Measurements from ENCODE around the gene PPARG. TPM values are rescaled to one million over a fixed set of nuclear protein-coding genes. Genes with fewer than 3 reads are reported as not detected.

Gene PPARG
- total RNA-seq, 1 experiment from 2014 or later = 61.5 TPM

- Histone ChIP-seq H3K9me3 (ENCODE audit: insufficient read depth, low read depth) (no peaks in the 10 kb centered on the region), H3K4me3 (no peak overlapping the region), H3K27ac (peak overlapping the region; percentile 40), H3K79me2 (ENCODE audit: low read depth) (peaks cover 17% of the 10 kb centered on the region), H3K9me2 (ENCODE audit: insufficient read depth) (no peaks in the 10 kb centered on the region), H3K4me1 (replicated peaks; ENCODE audit: insufficient read depth) (peaks cover 26% of the 10 kb centered on the region), H3K36me3 (ENCODE audit: low read depth) (peaks cover 71% of the 10 kb centered on the region), H3K4me2 (peak overlapping the region; percentile 12; the same call in 1 of the 2 replicates), H3K27me3 (ENCODE audit: insufficient read depth, low read depth) (no peaks in the 10 kb centered on the region), H2AFZ (no peak overlapping the region), H4K20me1 (ENCODE audit: insufficient read depth) (no peaks in the 10 kb centered on the region), H3F3A (ENCODE audit: insufficient read depth, low read depth) (peaks cover 31% of the 10 kb centered on the region)
- POLR2A ChIA-PET (ENCODE audit: unreplicated experiment) = no interaction called here
- intact Hi-C loops (cut with micrococcal nuclease; ENCODE audit: unreplicated experiment) = no loop called here
- no TSS peak for BruUV-seq (replicated peaks)
- TF ChIP-seq CTCF (conservative IDR thresholded peaks at IDR 0.05) (no peak), EZH2 (IDR thresholded peaks at IDR 0.05; ENCODE audit: low read depth) (no peak)
- no peak for DNase-seq
- CTCF ChIA-PET = no interaction called here
These were observed 134.3 kb downstream of the PPARG start for GRCh38 chr3:12423131-12423530.

GRCh38 chr3:12423918-12424630, 135.2 kb downstream of the PPARG start:
- Histone ChIP-seq H2AFZ (no peak overlapping the region), H3K4me2 (0 out of 2 replicates have a peak overlapping the region, but pooled peaks have one; percentile 12)
- CTCF ChIA-PET = no interaction called here

GRCh38 chr3:12424635-12425319, 135.9 kb downstream of the PPARG start:
- no peak for TF ChIP-seq EZH2 (IDR thresholded peaks at IDR 0.05; ENCODE audit: low read depth)
- no peak for TF ChIP-seq CTCF (conservative IDR thresholded peaks at IDR 0.05)
- H2AFZ ChIP-seq = no peak overlapping the region
- H3K27ac ChIP-seq = peak overlapping the region; percentile 40; the same call in 1 of the 2 replicates
- H3K9me3 ChIP-seq (ENCODE audit: insufficient read depth, low read depth) = no peaks in the 10 kb centered on the region
- POLR2A ChIA-PET (ENCODE audit: unreplicated experiment) = no interaction called here
- CTCF ChIA-PET = no interaction called here
- peaks cover 12% of the 10 kb centered on the region for H3K79me2 ChIP-seq (ENCODE audit: low read depth)
- H3K9me2 ChIP-seq (ENCODE audit: insufficient read depth) = no peaks in the 10 kb centered on the region
- H3K4me3 ChIP-seq = no peak overlapping the region
- no TSS peak for BruUV-seq (replicated peaks)
- no peaks in the 10 kb centered on the region for H4K20me1 ChIP-seq (ENCODE audit: insufficient read depth)
- peaks cover 34% of the 10 kb centered on the region for H3F3A ChIP-seq (ENCODE audit: insufficient read depth, low read depth)
- H3K4me2 ChIP-seq = no peak overlapping the region
- intact Hi-C loops (cut with micrococcal nuclease; ENCODE audit: unreplicated experiment) = no loop called here
- H3K36me3 ChIP-seq (ENCODE audit: low read depth) = peaks cover 64% of the 10 kb centered on the region
- no peaks in the 10 kb centered on the region for H3K27me3 ChIP-seq (ENCODE audit: insufficient read depth, low read depth)
- H3K4me1 ChIP-seq (replicated peaks; ENCODE audit: insufficient read depth) = peaks cover 26% of the 10 kb centered on the region
- DNase-seq = no peak

More at GRCh38 chr3:12423918-12424630, 135.2 kb downstream of the PPARG start:
- DNase-seq = no peak
- Histone ChIP-seq H3K9me3 (ENCODE audit: insufficient read depth, low read depth) (no peaks in the 10 kb centered on the region), H3K79me2 (ENCODE audit: low read depth) (peaks cover 12% of the 10 kb centered on the region), H4K20me1 (ENCODE audit: insufficient read depth) (no peaks in the 10 kb centered on the region), H3K4me3 (no peak overlapping the region), H3K36me3 (ENCODE audit: low read depth) (peaks cover 64% of the 10 kb centered on the region), H3K27me3 (ENCODE audit: insufficient read depth, low read depth) (no peaks in the 10 kb centered on the region), H3K9me2 (ENCODE audit: insufficient read depth) (no peaks in the 10 kb centered on the region), H3K27ac (peak overlapping the region; percentile 40), H3F3A (ENCODE audit: insufficient read depth, low read depth) (peaks cover 31% of the 10 kb centered on the region), H3K4me1 (replicated peaks; ENCODE audit: insufficient read depth) (peaks cover 26% of the 10 kb centered on the region)
- POLR2A ChIA-PET (ENCODE audit: unreplicated experiment) = no interaction called here
- no TSS peak for BruUV-seq (replicated peaks)
- intact Hi-C loops (cut with micrococcal nuclease; ENCODE audit: unreplicated experiment) = no loop called here
- TF ChIP-seq CTCF (conservative IDR thresholded peaks at IDR 0.05) (no peak), EZH2 (IDR thresholded peaks at IDR 0.05; ENCODE audit: low read depth) (no peak)
